Activated CD4-positive, alpha-beta T cell treated with anti-CD3 and anti-CD28 coated beads for 1 hour (primary cell): Measurements from ENCODE around the gene SAP25.

ENCODE experiments used
- DNase-seq: peaks from one replicate; pipeline ENCODE4 v3.0.0-alpha.2; 2020

SAP25 gene

DNA sequence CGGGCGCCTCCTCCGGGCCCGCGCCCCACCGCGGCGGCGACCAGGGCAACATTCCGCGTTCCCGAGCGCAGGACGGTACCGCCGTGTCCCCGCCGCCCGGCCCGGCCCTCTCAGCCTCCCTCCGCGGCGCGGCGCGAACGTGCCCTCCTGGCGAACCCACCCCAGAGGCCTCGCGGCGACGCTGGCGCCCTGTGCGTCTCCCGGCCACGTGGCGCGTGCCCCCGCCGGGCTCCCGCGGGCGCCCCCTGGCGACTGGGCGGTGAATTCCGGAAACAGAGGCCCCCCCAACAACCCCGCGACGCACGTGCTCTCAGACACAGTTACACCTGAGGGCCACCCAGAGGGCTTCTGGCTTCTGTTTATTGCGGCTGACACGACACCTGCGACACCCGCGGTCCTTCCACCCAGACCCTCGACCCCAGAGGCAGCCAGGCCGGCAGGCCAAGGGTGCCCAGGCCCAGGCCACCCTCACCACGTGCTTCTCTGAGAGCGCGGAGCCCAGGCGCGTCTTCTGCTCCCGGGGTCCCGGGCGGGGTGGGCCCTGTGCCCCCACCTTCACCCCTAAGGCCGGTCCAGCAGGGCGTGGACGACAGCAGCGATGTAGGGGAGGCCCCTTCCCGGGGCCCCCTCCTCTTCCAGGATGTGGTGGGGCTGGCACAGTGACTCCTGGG lies at the start of gene SAP25:
Gene SAP25, minus strand, starts transcription at position 210 of the 671 bp plus-strand sequence. Its CDS starts 158 bp downstream, at position 52.
- DNase-seq: no peak

DNA sequence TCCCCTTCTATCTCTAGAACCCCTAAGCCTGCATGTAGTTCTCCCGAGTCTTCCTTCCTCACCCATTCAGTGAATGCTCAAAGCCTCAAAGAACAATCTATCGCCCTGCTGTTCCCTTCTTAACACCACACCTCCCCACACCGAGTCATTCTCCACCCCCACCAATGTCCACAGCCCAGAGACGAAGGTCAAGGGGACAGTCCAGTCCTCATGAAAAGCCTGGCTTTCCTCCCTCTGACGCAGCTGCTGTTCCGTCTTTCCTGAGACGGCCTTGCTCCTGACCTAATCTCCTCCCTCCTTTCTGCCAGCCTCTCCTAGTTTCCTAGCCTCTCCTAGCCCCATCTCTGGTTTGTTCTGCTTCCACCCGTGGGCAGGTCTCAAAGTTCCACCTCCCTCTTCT lies 47.9 kb upstream of the SAP25 start:
- no peak for DNase-seq

DNA sequence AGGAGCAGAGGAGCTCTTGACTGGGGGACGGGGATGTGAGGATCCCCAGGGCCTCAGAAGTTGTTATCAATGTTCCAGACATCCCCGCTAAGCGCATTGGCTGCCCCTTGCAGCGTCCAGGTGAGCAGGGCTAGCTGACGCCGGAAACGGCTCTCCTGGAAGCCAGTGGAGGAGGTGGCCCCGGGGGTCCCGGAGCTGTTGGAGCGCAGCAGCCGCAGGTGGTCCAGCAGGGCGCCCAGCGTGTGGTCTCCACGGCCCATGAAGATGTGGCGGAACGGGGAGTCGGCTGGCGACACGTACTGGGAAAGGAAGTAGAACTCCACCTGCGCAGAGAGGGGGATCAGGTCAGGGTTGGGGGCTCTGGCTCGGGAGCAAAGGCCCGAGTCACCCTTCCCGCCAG lies 47.1 kb upstream of the SAP25 start:
- no peak for DNase-seq

DNA sequence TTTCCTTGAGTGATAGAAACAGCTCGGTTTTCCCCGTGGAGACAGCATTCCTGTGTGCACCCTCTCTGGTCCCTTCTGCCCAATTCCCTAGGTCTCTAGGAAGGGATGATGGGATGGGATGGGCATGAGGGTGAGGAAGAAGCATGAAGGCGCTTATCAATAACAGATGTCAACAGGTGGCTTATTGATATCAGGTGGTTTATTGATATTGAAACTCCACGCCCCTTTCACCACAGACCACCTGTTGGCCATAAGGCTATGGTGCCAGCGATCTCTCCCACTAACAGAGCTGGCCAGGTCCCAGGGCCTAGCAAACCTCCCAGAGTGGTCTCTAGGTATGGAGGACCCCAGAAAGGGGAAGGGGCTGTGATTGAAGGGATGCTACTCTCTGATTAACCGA lies 46.5 kb upstream of the SAP25 start:
- no peak for DNase-seq

- no peak for DNase-seq
Measured at GRCh38 chr7:100614308-100614861, 40.7 kb upstream of the SAP25 start.

- no peak for DNase-seq
Measured at GRCh38 chr7:100613412-100614175, 39.9 kb upstream of the SAP25 start.

DNA sequence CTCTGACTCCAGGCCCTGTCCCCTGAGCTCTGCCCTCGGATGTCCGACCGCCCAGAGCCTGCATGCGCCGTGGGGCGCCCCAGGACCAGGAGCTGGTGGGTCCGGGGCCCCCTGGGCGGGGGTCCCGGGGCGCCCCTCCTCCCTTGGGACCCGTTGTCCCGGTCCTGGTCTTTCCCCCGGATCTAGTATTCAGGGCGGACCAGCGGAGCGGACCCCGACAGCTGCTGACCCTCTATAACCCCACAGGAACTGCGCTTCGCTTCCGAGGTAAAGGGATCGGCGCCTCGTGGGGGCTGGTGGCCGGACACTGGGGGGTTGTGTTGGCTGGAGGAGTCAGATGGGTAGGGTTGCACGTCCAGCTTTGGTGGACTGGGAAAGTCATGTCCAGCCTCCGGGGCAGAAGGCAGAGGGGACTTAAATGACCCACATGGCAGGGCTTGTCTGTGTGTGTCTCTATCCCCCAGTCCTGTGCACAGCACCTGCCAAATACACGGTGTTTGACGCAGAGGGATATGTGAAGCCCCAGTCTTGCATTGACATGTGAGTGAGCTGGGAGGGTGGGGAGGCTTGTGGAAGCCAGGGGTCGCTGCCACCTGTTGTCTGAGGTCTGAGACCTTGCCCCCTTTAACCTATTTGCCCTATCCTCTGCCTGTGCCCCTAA lies 39.2 kb upstream of the SAP25 start:
- no peak for DNase-seq

DNA sequence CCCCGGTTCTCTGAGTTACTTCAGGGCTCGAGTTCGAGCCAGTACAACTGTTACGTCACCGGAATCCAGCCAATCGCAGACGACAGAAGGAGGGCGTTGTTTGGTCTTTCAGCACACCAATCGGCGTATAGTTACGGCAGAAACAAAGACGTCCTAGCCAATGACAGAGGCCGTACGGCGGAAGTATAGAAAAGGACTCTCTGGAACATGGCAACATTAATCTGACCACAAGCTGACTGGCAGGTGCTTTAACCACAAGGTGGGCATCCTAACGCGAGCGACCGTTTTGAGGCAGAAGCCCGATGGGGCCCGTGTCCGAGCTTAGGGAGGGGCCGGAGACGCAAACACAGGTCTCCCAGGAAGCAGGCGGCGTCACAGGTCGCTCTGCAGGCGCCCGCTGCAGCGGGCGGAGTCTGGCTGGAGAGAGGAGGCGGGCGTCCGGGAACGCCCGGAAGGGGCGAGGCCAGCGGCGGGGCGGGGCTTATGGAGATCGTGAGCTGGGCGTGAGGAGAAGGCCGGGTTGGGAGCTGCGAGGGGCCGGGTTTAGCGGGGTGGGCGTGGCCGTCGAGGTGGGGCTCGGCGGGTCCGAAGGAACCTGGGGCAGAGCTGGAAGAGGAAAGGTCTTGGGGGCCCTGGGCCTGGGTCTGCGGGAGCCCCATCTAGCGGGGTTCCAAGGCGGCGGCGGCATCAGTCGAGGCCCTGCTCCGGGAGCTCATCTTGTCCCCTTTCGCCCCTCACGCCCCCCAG lies 38.5 kb upstream of the SAP25 start, which contains the start of gene MOSPD3:
Gene MOSPD3, plus strand, starts transcription at position 558 of the 747 bp plus-strand sequence. CDS start 252 bp downstream, outside the sequence.
- DNase-seq: peak; percentile 96

DNA sequence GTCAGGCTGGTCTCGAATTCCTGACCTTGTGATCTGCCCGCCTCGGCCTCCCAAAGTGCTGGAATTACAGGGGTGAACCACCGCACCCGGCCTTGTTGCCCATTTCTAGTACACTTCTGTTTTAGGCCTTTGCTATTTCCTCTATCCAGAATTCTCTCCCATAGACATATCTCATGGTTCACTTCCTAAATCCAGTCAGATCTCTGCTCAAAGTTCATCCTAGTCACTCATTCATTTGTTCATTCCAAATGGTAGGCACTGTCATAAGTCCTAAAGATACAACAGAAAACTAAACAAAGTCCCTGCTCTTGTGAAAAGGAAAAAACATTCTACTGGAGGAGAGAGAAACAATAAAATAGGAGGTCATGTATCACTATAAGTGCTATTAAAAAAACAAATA lies 36.3 kb upstream of the SAP25 start:
- DNase-seq: no peak

DNA sequence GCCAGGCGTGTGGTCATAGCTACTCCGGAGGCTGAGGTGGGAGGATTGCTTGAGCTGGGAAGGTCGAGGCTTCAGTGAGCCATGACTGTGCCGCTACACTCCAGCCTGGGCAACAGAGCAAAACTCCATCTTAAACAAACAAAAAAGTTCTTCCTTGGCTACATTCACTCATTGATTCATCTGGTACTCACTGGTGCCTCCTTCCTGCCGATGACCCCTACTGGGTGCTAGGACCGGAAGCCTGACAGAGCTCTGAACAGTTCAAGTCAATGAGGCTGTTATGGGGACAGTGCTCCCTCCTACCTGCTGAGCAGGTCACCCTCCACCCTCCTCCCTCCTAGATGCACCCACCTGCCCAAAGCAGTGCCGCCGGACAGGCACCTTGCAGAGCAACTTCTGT lies 33.4 kb upstream of the SAP25 start:
- no peak for DNase-seq

GRCh38 chr7:100606313-100606712 lies 32.6 kb upstream of the SAP25 start:
- no peak for DNase-seq

DNA sequence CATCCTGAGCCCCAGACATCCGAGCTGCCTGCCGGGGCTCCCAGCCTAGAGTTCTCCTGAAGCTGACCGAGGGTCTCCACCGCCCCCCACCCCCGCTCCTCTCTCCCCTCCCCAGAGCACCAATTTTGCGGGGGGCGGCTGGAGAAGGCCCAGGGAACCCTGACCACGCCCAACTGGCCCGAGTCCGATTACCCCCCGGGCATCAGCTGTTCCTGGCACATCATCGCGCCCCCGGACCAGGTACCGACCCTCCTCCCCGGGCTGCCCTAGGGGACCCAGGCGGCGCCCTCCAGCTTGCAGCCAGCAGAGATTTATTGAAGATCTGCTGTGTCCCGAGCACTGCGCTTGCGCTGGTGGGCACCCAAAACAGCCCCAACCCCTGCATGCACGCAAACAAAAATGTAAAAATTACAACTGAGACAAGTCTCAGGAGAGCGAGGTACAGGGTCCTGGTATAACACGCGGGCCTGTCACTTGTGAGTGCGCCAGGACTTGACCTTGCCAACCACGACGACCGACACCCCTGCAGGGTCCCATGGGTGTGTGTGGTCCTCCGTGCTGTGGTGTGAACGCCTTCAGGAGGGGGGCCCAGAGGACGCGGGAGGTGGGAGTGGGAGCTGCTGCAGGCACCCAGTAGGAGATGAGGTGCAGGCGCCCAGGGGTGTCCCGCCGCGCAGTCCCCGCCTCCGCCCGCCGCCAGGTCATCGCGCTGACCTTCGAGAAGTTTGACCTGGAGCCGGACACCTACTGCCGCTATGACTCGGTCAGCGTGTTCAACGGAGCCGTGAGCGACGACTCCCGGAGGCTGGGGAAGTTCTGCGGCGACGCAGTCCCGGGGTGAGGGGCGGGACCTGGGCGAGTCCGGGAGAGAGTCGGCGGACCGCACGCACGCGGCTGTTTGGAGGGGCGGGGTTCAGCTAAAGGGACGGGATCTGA lies 31.5 kb upstream of the SAP25 start:
- no peak for DNase-seq

DNA sequence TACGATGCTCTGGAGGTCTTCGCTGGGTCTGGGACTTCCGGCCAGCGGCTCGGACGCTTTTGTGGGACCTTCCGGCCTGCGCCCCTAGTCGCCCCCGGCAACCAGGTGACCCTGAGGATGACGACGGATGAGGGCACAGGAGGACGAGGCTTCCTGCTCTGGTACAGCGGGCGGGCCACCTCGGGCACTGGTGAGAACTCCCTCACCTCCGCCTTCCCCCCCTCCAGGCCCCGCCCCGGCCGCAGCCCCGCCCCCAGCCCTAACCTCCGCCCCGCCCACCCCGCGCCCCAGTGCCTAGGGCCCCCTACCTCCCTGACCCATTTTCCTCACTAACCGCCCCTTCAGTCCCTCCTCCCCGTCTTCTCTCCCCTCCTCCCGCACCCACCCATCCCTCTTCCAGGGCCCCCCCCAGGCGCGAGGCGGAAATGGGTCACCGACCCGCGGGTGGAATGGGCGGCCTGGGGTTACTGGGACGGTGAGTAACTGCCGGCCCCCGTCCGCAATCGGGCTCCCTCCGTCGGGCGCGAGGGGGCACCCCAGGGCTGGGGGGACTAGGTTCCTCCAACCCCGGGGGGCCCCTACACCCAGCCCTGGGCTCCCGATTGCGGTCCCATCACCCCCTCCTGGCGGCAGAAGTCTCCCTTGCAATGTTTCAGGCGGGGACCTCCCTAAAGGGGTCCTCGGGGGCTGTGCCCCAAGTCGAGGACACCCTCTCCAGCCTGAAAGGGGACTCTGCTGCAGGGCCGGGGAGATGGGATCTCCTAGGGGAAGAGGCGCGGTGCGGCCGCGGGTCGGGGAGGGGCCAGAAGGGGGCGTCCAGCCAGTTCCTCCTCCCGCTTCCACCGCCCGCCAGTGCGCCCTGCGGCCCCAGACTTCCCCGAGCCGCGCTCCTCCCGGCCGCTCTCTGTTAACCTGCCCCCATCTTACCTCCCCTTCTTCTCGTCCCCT lies 30.6 kb upstream of the SAP25 start:
- peak; percentile 47 for DNase-seq

DNA sequence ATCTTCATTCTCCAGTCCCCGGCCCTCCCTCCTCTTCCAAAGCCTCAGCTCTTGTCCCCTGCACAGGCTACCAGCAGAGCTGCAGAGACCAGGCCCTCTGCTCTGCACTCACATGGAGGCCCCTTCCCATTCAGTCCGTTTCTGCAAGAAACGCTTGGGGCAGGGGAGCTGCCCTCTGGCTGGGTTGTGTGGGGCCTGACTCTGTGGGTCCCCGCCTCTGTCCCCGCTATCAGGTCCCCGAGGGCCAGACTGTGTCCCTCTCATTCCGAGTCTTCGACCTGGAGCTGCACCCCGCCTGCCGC lies 30.0 kb upstream of the SAP25 start:
- DNase-seq: no peak

- DNase-seq: no peak
Measured at GRCh38 chr7:100602889-100603725, 29.4 kb upstream of the SAP25 start.

GRCh38 chr7:100600730-100601038 lies 27.0 kb upstream of the SAP25 start:
- DNase-seq: no peak

DNA sequence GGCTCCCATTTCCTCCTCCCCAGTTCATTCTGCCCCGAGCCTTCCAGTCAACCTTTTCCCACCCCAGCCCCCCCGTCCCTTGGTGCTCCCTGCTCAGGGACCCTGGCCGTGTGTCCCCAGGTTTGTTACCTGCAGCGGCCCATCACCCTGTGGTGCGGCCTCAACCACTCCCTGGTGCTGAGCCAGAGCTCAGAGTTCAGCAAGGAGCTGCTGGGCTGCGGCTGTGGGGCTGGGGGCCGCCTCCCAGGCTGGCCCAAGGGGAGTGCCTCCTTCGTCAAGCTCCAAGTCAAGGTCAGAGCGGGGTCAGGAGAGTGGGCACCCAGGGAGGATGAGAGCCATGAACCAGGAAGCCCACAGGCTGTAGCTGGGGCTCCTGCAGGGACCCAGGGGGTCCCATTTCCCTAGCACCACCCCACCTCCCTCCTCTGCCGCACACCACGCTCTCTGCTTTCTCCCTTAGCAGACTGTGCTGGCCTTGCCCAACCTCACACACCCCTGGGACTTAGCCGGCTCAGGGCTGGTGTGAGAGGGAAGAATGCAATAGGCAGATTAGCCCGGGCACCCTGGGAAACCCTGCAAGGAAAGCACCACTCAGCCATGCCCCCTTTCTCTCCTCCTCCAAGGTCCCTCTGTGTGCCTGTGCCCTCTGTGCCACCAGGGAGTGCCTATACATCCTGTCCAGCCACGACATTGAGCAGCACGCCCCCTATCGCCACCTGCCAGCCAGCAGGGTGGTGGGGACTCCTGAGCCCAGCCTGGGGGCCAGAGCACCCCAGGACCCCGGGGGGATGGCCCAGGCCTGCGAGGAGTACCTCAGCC lies 26.4 kb upstream of the SAP25 start:
- no peak for DNase-seq

DNA sequence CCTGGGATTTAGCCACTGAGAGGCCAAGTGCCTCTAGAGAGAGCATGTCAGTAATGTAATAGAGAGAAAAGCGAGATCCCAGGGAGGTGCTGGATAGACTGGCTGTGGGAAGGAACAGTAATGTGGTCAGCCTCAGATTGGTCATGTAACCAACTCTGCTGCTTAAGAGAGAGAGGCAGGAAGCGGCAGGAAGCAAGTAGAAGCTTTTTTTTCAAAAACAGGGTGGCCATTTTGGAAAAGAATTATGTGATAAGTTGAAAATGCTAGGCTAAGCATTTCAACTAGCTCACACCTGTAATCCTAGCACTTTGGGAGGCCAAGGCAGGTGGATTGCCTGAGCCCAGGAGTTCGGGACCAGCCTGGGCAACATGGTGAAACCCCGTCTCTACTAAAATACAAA lies 24.7 kb upstream of the SAP25 start:
- no peak for DNase-seq

- no peak for DNase-seq
Measured at GRCh38 chr7:100595188-100595587, 21.5 kb upstream of the SAP25 start.
